Liver (tissue), 9 donors: ENCODE results near the gene SPATA2L. TPM values are rescaled to one million over a fixed set of nuclear protein-coding genes. Genes with fewer than 3 reads are reported as not detected.

Experiments
- DNase-seq: peaks from one replicate; pipeline ENCODE4 v3.0.0-alpha.2; 2017; ENCODE audit warnings: low spot score
- H3K27ac ChIP-seq, 2 donors: one replicate each; pipeline ENCODE4 v1.7.0; 2013; ENCODE audit warnings: inconsistent platforms in 2 of 2, low read length in 2 of 2, control low read depth in 1 of 2, low read depth in 1 of 2, mild to moderate bottlenecking in 1 of 2
- H3K27me3 ChIP-seq, 4 donors: one replicate each; pipeline versions ENCODE4 v1.6.1 to v1.7.0; 2013; ENCODE audit warnings: low read length in 3 of 4, inconsistent platforms in 1 of 4, mild to moderate bottlenecking in 1 of 4, moderate library complexity in 1 of 4; ENCODE audit not compliant: control insufficient read depth in 4 of 4, insufficient read depth in 4 of 4
- H3K36me3 ChIP-seq, 4 donors: one replicate each; pipeline versions ENCODE4 v1.6.1 to v1.7.0; 2013; ENCODE audit warnings: low read length in 3 of 4, mild to moderate bottlenecking in 3 of 4, low read depth in 1 of 4, moderate library complexity in 1 of 4; ENCODE audit not compliant: control insufficient read depth in 4 of 4, insufficient read depth in 3 of 4
- H3K4me1 ChIP-seq, 4 donors: one replicate each; pipeline versions ENCODE4 v1.6.1 to v1.7.0; 2013; ENCODE audit warnings: low read length in 3 of 4, mild to moderate bottlenecking in 3 of 4, moderate library complexity in 1 of 4; ENCODE audit not compliant: control insufficient read depth in 4 of 4, insufficient read depth in 4 of 4
- H3K4me3 ChIP-seq, 3 donors: one replicate each; pipeline versions ENCODE4 v1.6.1 to v1.7.0; 2013; ENCODE audit warnings: low read length in 3 of 3, control low read depth in 1 of 3, low read depth in 1 of 3, mild to moderate bottlenecking in 1 of 3
- H3K9ac ChIP-seq, 2 donors: one replicate each; pipeline ENCODE4 v1.7.0; 2013; ENCODE audit warnings: low read length in 2 of 2, mild to moderate bottlenecking in 2 of 2, moderate library complexity in 2 of 2, control low read depth in 1 of 2, low read depth in 1 of 2
- H3K9me3 ChIP-seq, 4 donors: one replicate each; pipeline versions ENCODE4 v1.6.1 to v1.7.0; 2013; ENCODE audit warnings: low read length in 3 of 4; ENCODE audit not compliant: control insufficient read depth in 4 of 4
- EGR1 ChIP-seq, 2 donors: IDR thresholded peaks; 2 replicates each; pipeline ENCODE4 v1.6.1; 2016 to 2018; ENCODE audit warnings: antibody characterized with exemption in 2 of 2, low read depth in 2 of 2
- FOXA1 ChIP-seq: IDR thresholded peaks from 2 replicates; pipeline ENCODE4 v1.6.1; 2016; ENCODE audit warnings: antibody characterized with exemption
- FOXA2 ChIP-seq: IDR thresholded peaks from 2 replicates; pipeline ENCODE4 v1.6.1; 2016; ENCODE audit warnings: antibody characterized with exemption
- GABPA ChIP-seq, 2 donors: IDR thresholded peaks in 1 of 2; conservative IDR thresholded peaks in 1 of 2; 2 replicates each; pipeline ENCODE4 v1.6.1; 2016; ENCODE audit warnings: antibody characterized with exemption in 2 of 2, mild to moderate bottlenecking in 1 of 2, moderate library complexity in 1 of 2
- HNF4A ChIP-seq, 2 donors: conservative IDR thresholded peaks; 2 replicates each; pipeline ENCODE4 v1.6.1; 2016; ENCODE audit warnings: antibody characterized with exemption in 2 of 2, mild to moderate bottlenecking in 2 of 2
- HNF4G ChIP-seq: IDR thresholded peaks from 2 replicates; pipeline ENCODE4 v1.6.1; 2016; ENCODE audit warnings: antibody characterized with exemption
- JUND ChIP-seq, 2 donors: IDR thresholded peaks; 2 replicates each; pipeline ENCODE4 v1.6.1; 2016; ENCODE audit warnings: antibody characterized with exemption in 2 of 2
- NR2F2 ChIP-seq: IDR thresholded peaks from 2 replicates; pipeline ENCODE4 v1.6.1; 2016; ENCODE audit warnings: antibody characterized with exemption
- RAD21 ChIP-seq, 2 donors: IDR thresholded peaks; 2 replicates each; pipeline ENCODE4 v1.6.1; 2016; ENCODE audit warnings: antibody characterized with exemption in 2 of 2, mild to moderate bottlenecking in 2 of 2
- RXRA ChIP-seq, 2 donors: IDR thresholded peaks; 2 replicates each; pipeline ENCODE4 v1.6.1; 2017 to 2018; ENCODE audit warnings: antibody characterized with exemption in 2 of 2, mild to moderate bottlenecking in 1 of 2
- SP1 ChIP-seq: IDR thresholded peaks from 2 replicates; pipeline ENCODE4 v1.6.1; 2018; ENCODE audit warnings: antibody characterized with exemption, mild to moderate bottlenecking
- TAF1 ChIP-seq: conservative IDR thresholded peaks from 2 replicates; pipeline ENCODE4 v1.6.1; 2016; ENCODE audit warnings: antibody characterized with exemption, mild to moderate bottlenecking
- YY1 ChIP-seq: IDR thresholded peaks from 2 replicates; pipeline ENCODE4 v1.6.1; 2016; ENCODE audit warnings: antibody characterized with exemption, mild to moderate bottlenecking
- WGBS: extraction: QIAGEN DNeasy Blood & Tissue Kit; methylation state at CpG from one replicate; pipeline ENCODE4 v1.1.7; 2013; 5-methylcytosine and 5-hydroxymethylcytosine counted together
- polyA plus RNA-seq, 2 donors: library from polyadenylated mRNA; stranded (reverse) in 1 of 2; unstranded in 1 of 2; fragments of 200-250 nt in 1 of 2; fragments of >200 nt in 1 of 2; fragmentation: Nextera tagmentation in 1 of 2; extraction: Ambion mirVana in 1 of 2; gene quantifications; one replicate each; pipeline versions ENCODE4 v1.2.1 to v1.2.3, GENCODE V29; 2013 to 2015
- total RNA-seq, 2 donors: library from RNA; depleted of rRNA; stranded (reverse); fragments of >200 nt; gene quantifications; one replicate each; pipeline ENCODE4 v1.2.3, GENCODE V29; 2014
- TF ChIP-seq, protein P1 (sequence below): IDR thresholded peaks from 2 replicates; pipeline ENCODE4 v1.6.1; 2016; ENCODE audit warnings: antibody characterized with exemption
- TF ChIP-seq, protein P2 (sequence below): IDR thresholded peaks from 2 replicates; pipeline ENCODE4 v1.6.1; 2016; ENCODE audit warnings: antibody characterized with exemption
- TF ChIP-seq, protein P3 (sequence below): fragments of 150-350 bp; IDR thresholded peaks from 2 replicates; pipeline ENCODE4 v1.5.1; 2017; ENCODE audit warnings: improper control_type of control experiment, low read depth, low read length; ENCODE audit not compliant: missing input control
- TF ChIP-seq, protein P4 (sequence below): IDR thresholded peaks from 2 replicates; pipeline ENCODE4 v1.6.1; 2016; ENCODE audit warnings: antibody characterized with exemption
- TF ChIP-seq, protein P5 (sequence below): IDR thresholded peaks from 2 replicates; pipeline ENCODE4 v1.6.1; 2016; ENCODE audit warnings: antibody characterized with exemption, mild to moderate bottlenecking
- donor health status: healthy.
- donor health status: healthy.
- donor health status: healthy.
- donor health status: healthy.
- donor health status: healthy.

Gene SPATA2L
- total and polyA plus RNA-seq, 4 donors: 4.6 to 11.3 (median 6.9) TPM

DNA sequence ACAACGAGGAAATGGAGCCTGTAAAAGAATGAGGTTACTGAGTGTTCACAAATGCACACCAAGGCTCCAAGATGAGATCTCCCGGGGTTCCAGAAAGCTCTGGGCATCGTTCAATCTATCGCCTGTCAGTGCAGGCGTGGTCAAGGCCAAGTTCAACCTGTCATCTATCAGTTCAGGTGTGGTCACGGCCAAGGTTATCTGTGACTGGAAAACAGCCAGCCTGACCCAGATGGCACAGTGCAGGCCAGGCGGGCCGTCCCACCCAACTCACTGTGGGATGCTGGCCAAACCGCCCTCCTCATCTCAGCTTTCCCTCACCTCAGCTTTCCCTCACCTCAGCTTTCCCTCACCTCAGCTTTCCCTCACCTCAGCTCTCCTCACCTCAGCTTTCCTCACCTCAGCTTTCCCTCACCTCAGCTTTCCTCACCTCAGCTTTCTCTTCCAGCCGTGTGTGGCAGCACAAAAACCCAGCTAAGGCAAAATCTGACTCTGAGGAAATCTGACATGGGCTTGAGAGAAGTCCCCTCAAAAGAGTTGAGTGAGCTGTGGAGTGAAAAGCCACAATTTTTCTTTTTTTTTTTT lies 46.4 kb downstream of the SPATA2L start:
- Histone ChIP-seq H3K36me3 (peaks cover 2 to 8% (median 4%) of the 10 kb centered on the region in 4 donors), H3K27ac (no peak overlapping the region), H3K9ac (no peak overlapping the region), H3K9me3 (no peaks in the 10 kb centered on the region), H3K27me3 (no peaks in the 10 kb centered on the region), H3K4me3 (no peak overlapping the region), H3K4me1 (peaks cover 4 to 29% (median 22%) of the 10 kb centered on the region in 4 donors)
- TF ChIP-seq RXRA (IDR thresholded peaks at IDR 0.05) (peak; percentile 4 to 16), HNF4A (conservative IDR thresholded peaks at IDR 0.05) (no peak), GABPA (IDR thresholded peaks at IDR 0.05 in 1 of 2, conservative IDR thresholded peaks at IDR 0.05 in 1 of 2) (no peak)
- no peak for DNase-seq
- WGBS: 49% methylated on average over 10 of the region's 10 CpGs

DNA sequence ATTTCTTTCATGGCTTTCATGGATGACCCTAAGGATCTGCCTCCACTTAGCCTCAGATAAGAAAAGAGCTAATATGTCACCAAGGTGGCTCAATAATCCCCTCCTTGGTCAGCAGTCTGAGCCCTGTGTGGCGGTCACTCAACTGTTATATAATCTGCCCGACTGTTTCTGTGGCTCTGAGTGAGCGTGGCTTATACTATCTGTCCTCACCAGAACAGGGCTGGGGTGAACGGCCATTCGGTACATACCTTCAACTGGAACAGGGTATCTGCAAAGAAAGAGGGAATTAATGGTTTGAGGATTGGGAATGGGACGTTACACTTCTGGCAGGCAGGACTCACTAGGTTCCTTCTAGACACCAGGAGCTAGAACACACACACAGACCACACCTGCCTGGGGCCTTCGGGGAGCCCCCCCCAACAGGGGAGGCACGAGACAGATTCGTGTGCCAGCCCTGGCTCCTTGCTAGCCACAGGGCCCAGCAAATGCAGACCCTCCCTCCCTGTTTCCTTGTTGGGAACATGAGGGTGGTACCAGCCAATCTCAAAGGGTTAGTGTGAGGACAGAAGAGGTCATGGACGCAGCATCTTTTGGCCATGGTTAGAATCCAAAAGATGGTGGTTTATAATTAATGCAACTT lies 47.7 kb downstream of the SPATA2L start:
- H3K36me3 ChIP-seq: peaks cover 2 to 10% (median 6%) of the 10 kb centered on the region in 4 donors

DNA sequence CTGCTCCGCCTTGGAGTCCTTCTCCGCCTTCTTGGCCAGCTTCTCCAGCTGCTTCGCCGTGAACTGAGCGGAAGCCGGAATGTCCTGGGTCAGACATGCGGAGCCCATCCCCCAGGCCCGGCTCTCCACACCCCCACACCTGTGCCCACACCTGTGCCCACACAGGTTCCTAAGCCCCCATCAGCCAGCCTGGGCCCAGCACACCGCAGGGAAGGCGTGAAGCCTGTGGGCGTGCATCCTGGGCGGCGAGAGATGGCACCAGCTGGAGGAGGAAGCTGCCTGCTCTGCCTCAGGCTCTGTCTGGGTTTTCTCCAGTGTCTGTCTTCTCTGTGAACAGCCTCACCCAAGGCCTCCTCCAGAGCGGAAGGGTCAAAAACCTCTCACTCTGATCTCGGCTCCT lies 49.9 kb downstream of the SPATA2L start:
- peaks cover 1 to 13% (median 10%) of the 10 kb centered on the region in 4 donors for H3K4me1 ChIP-seq
- TF ChIP-seq, protein P1, sequence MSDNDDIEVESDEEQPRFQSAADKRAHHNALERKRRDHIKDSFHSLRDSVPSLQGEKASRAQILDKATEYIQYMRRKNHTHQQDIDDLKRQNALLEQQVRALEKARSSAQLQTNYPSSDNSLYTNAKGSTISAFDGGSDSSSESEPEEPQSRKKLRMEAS: no peak
- TF ChIP-seq, protein P2, sequence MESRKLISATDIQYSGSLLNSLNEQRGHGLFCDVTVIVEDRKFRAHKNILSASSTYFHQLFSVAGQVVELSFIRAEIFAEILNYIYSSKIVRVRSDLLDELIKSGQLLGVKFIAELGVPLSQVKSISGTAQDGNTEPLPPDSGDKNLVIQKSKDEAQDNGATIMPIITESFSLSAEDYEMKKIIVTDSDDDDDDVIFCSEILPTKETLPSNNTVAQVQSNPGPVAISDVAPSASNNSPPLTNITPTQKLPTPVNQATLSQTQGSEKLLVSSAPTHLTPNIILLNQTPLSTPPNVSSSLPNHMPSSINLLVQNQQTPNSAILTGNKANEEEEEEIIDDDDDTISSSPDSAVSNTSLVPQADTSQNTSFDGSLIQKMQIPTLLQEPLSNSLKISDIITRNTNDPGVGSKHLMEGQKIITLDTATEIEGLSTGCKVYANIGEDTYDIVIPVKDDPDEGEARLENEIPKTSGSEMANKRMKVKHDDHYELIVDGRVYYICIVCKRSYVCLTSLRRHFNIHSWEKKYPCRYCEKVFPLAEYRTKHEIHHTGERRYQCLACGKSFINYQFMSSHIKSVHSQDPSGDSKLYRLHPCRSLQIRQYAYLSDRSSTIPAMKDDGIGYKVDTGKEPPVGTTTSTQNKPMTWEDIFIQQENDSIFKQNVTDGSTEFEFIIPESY: no peak
- no peak for TF ChIP-seq FOXA2
- no peak for TF ChIP-seq JUND (IDR thresholded peaks at IDR 0.05)
- no peak for TF ChIP-seq EGR1 (IDR thresholded peaks at IDR 0.05; ENCODE audit: low read depth in 2 of 2)
- no peak for TF ChIP-seq FOXA1
- no peak for TF ChIP-seq NR2F2
- no peak for TF ChIP-seq GABPA (IDR thresholded peaks at IDR 0.05 in 1 of 2, conservative IDR thresholded peaks at IDR 0.05 in 1 of 2)
- no peak for TF ChIP-seq HNF4A (conservative IDR thresholded peaks at IDR 0.05)
- TF ChIP-seq RXRA (IDR thresholded peaks at IDR 0.05): no peak
- TF ChIP-seq, protein P3, sequence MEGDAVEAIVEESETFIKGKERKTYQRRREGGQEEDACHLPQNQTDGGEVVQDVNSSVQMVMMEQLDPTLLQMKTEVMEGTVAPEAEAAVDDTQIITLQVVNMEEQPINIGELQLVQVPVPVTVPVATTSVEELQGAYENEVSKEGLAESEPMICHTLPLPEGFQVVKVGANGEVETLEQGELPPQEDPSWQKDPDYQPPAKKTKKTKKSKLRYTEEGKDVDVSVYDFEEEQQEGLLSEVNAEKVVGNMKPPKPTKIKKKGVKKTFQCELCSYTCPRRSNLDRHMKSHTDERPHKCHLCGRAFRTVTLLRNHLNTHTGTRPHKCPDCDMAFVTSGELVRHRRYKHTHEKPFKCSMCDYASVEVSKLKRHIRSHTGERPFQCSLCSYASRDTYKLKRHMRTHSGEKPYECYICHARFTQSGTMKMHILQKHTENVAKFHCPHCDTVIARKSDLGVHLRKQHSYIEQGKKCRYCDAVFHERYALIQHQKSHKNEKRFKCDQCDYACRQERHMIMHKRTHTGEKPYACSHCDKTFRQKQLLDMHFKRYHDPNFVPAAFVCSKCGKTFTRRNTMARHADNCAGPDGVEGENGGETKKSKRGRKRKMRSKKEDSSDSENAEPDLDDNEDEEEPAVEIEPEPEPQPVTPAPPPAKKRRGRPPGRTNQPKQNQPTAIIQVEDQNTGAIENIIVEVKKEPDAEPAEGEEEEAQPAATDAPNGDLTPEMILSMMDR: no peak
- no peak for TF ChIP-seq TAF1
- TF ChIP-seq, protein P4, sequence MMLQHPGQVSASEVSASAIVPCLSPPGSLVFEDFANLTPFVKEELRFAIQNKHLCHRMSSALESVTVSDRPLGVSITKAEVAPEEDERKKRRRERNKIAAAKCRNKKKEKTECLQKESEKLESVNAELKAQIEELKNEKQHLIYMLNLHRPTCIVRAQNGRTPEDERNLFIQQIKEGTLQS: no peak
- TF ChIP-seq, protein P5, sequence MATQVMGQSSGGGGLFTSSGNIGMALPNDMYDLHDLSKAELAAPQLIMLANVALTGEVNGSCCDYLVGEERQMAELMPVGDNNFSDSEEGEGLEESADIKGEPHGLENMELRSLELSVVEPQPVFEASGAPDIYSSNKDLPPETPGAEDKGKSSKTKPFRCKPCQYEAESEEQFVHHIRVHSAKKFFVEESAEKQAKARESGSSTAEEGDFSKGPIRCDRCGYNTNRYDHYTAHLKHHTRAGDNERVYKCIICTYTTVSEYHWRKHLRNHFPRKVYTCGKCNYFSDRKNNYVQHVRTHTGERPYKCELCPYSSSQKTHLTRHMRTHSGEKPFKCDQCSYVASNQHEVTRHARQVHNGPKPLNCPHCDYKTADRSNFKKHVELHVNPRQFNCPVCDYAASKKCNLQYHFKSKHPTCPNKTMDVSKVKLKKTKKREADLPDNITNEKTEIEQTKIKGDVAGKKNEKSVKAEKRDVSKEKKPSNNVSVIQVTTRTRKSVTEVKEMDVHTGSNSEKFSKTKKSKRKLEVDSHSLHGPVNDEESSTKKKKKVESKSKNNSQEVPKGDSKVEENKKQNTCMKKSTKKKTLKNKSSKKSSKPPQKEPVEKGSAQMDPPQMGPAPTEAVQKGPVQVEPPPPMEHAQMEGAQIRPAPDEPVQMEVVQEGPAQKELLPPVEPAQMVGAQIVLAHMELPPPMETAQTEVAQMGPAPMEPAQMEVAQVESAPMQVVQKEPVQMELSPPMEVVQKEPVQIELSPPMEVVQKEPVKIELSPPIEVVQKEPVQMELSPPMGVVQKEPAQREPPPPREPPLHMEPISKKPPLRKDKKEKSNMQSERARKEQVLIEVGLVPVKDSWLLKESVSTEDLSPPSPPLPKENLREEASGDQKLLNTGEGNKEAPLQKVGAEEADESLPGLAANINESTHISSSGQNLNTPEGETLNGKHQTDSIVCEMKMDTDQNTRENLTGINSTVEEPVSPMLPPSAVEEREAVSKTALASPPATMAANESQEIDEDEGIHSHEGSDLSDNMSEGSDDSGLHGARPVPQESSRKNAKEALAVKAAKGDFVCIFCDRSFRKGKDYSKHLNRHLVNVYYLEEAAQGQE: no peak
- no peak for TF ChIP-seq SP1
- TF ChIP-seq RAD21 (IDR thresholded peaks at IDR 0.05): no peak
- no peak for TF ChIP-seq YY1
- no peak for TF ChIP-seq HNF4G
- no peaks in the 10 kb centered on the region for H3K9me3 ChIP-seq
- H3K27ac ChIP-seq: no peak overlapping the region
- no peaks in the 10 kb centered on the region for H3K27me3 ChIP-seq
- no peak for DNase-seq
- H3K4me3 ChIP-seq: no peak overlapping the region
- H3K9ac ChIP-seq: no peak overlapping the region
- peaks cover 3 to 22% (median 11%) of the 10 kb centered on the region in 4 donors for H3K36me3 ChIP-seq
- WGBS: 88% methylated on average over 15 of the region's 15 CpGs

More for the DNA sequence above, 47.7 kb downstream of the SPATA2L start:
- Histone ChIP-seq H3K27ac (no peak overlapping the region), H3K9ac (no peak overlapping the region), H3K4me1 (peaks cover 4 to 24% (median 19%) of the 10 kb centered on the region in 4 donors), H3K4me3 (no peak overlapping the region), H3K9me3 (no peaks in the 10 kb centered on the region), H3K27me3 (no peaks in the 10 kb centered on the region)
- DNase-seq: no peak
- TF ChIP-seq RXRA (IDR thresholded peaks at IDR 0.05): peak; percentile 54 to 57
- TF ChIP-seq, protein P1: no peak
- WGBS: 90% methylated on average over 10 of the region's 10 CpGs
